ENCODE results near the gene PLCB1.
A peak's percentile ranks its signal among the peaks of the same experiment; 100 is the strongest.

Gene PLCB1

GRCh38 chr20:8386991-8387390, 254.9 kb downstream of the PLCB1 start:
- Histone ChIP-seq H3K4me2 (no peak overlapping the region), H3K27ac (no peak overlapping the region), H4K20me1 (ENCODE audit: insufficient read depth) (no peaks in the 10 kb centered on the region), H3K4me1 (ENCODE audit: low read depth, poor library complexity, severe bottlenecking) (no peaks in the 10 kb centered on the region), H3K79me2 (ENCODE audit: insufficient read depth, low read depth) (no peaks in the 10 kb centered on the region), H3K27me3 (ENCODE audit: insufficient read depth, low read depth) (no peaks in the 10 kb centered on the region), H3K4me3 (IDR thresholded peaks at IDR 0.05; ENCODE audit: insufficient read depth, low read depth, low read length) (no peak overlapping the region), H3K9ac (no peak overlapping the region), H3K36me3 (ENCODE audit: insufficient read depth) (no peaks in the 10 kb centered on the region), H2AFZ (ENCODE audit: low read depth) (no peak overlapping the region)
- TF ChIP-seq CTCF (conservative IDR thresholded peaks at IDR 0.05; ENCODE audit: low read depth, low read length), result no peak

- Histone ChIP-seq H3K9ac (no peak overlapping the region), H3K4me1 (ENCODE audit: low read depth, poor library complexity, severe bottlenecking) (no peaks in the 10 kb centered on the region), H4K20me1 (ENCODE audit: insufficient read depth) (no peaks in the 10 kb centered on the region), H3K36me3 (ENCODE audit: insufficient read depth) (no peaks in the 10 kb centered on the region), H3K27ac (no peak overlapping the region), H3K79me2 (ENCODE audit: insufficient read depth, low read depth) (no peaks in the 10 kb centered on the region), H3K27me3 (ENCODE audit: insufficient read depth, low read depth) (no peaks in the 10 kb centered on the region), H3K4me2 (no peak overlapping the region), H2AFZ (ENCODE audit: low read depth) (no peak overlapping the region), H3K4me3 (IDR thresholded peaks at IDR 0.05; ENCODE audit: insufficient read depth, low read depth, low read length) (no peak overlapping the region)
- TF ChIP-seq CTCF (conservative IDR thresholded peaks at IDR 0.05; ENCODE audit: low read depth, low read length), result no peak
These were observed 256.1 kb downstream of the PLCB1 start for GRCh38 chr20:8388141-8388540.

GRCh38 chr20:8388707-8389106, 256.6 kb downstream of the PLCB1 start:
- H3K4me1 ChIP-seq (ENCODE audit: low read depth, poor library complexity, severe bottlenecking), result peaks cover 4% of the 10 kb centered on the region
- H3K9ac ChIP-seq, result no peak overlapping the region
- H3K27ac ChIP-seq, result no peak overlapping the region

GRCh38 chr20:8389381-8390036, 257.4 kb downstream of the PLCB1 start:
- Histone ChIP-seq H3K27me3 (ENCODE audit: insufficient read depth, low read depth) (no peaks in the 10 kb centered on the region), H3K4me1 (ENCODE audit: low read depth, poor library complexity, severe bottlenecking) (peaks cover 12% of the 10 kb centered on the region), H2AFZ (ENCODE audit: low read depth) (no peak overlapping the region), H3K27ac (no peak overlapping the region), H3K9ac (no peak overlapping the region), H3K4me2 (no peak overlapping the region), H3K36me3 (ENCODE audit: insufficient read depth) (no peaks in the 10 kb centered on the region), H3K79me2 (ENCODE audit: insufficient read depth, low read depth) (no peaks in the 10 kb centered on the region), H4K20me1 (ENCODE audit: insufficient read depth) (no peaks in the 10 kb centered on the region), H3K4me3 (IDR thresholded peaks at IDR 0.05; ENCODE audit: insufficient read depth, low read depth, low read length) (no peak overlapping the region)
- TF ChIP-seq CTCF (conservative IDR thresholded peaks at IDR 0.05; ENCODE audit: low read depth, low read length), result peak; percentile 69

More at GRCh38 chr20:8388707-8389106, 256.6 kb downstream of the PLCB1 start:
- no peaks in the 10 kb centered on the region for H3K36me3 ChIP-seq (ENCODE audit: insufficient read depth)
- no peaks in the 10 kb centered on the region for H3K27me3 ChIP-seq (ENCODE audit: insufficient read depth, low read depth)
- no peaks in the 10 kb centered on the region for H3K79me2 ChIP-seq (ENCODE audit: insufficient read depth, low read depth)
- H2AFZ ChIP-seq (ENCODE audit: low read depth), result no peak overlapping the region
- no peak overlapping the region for H3K4me2 ChIP-seq
- no peaks in the 10 kb centered on the region for H4K20me1 ChIP-seq (ENCODE audit: insufficient read depth)
- TF ChIP-seq CTCF (conservative IDR thresholded peaks at IDR 0.05; ENCODE audit: low read depth, low read length), result no peak
- no peak overlapping the region for H3K4me3 ChIP-seq (IDR thresholded peaks at IDR 0.05; ENCODE audit: insufficient read depth, low read depth, low read length)

Measured in KMS-11 (cell line).